Fibroblast of skin of left biceps (primary cell): ENCODE results near the gene MAPKAPK2.

Source experiments
- DNase-seq, 2 experiments: peaks; one replicate each; pipeline ENCODE4 v3.0.0-alpha.2; 2013; ENCODE audit warnings: low read depth in 2 of 2

The MAPKAPK2 gene

GRCh38 chr1:206683313-206683712, 1.4 kb upstream of the MAPKAPK2 start:
- DNase-seq, result no peak

- no peak for DNase-seq
Measured at GRCh38 chr1:206684003-206684402, 702 bp upstream of the MAPKAPK2 start.

GRCh38 chr1:206685334-206685768, 646 bp downstream of the MAPKAPK2 start:
- no peak for DNase-seq

GRCh38 chr1:206685769-206686477, 1.2 kb downstream of the MAPKAPK2 start:
- DNase-seq, result no peak

GRCh38 chr1:206686478-206687249, 2.0 kb downstream of the MAPKAPK2 start:
- DNase-seq, result no peak

- DNase-seq, result no peak
Measured at GRCh38 chr1:206687251-206687914, 2.7 kb downstream of the MAPKAPK2 start.

GRCh38 chr1:206687915-206688442, 3.3 kb downstream of the MAPKAPK2 start:
- no peak for DNase-seq

- no peak for DNase-seq
Measured at GRCh38 chr1:206690516-206690915, 5.8 kb downstream of the MAPKAPK2 start.

- DNase-seq, result no peak
Measured at GRCh38 chr1:206691604-206692003, 6.9 kb downstream of the MAPKAPK2 start.

GRCh38 chr1:206693029-206693428, 8.3 kb downstream of the MAPKAPK2 start:
- no peak for DNase-seq

- no peak for DNase-seq
Measured at GRCh38 chr1:206693592-206693991, 8.9 kb downstream of the MAPKAPK2 start.

GRCh38 chr1:206694171-206695124, 9.7 kb downstream of the MAPKAPK2 start:
- no peak for DNase-seq

- no peak for DNase-seq
Measured at GRCh38 chr1:206695733-206696132, 11.0 kb downstream of the MAPKAPK2 start.

- no peak for DNase-seq
Measured at GRCh38 chr1:206696812-206697585, 12.3 kb downstream of the MAPKAPK2 start.

- DNase-seq, result no peak
Measured at GRCh38 chr1:206698011-206698410, 13.3 kb downstream of the MAPKAPK2 start.

GRCh38 chr1:206699000-206699586, 14.4 kb downstream of the MAPKAPK2 start:
- DNase-seq, result no peak

- DNase-seq, result no peak
Measured at GRCh38 chr1:206699626-206700025, 14.9 kb downstream of the MAPKAPK2 start.

GRCh38 chr1:206700445-206701036, 15.8 kb downstream of the MAPKAPK2 start:
- no peak for DNase-seq

GRCh38 chr1:206702260-206702659, 17.6 kb downstream of the MAPKAPK2 start:
- DNase-seq, result no peak

- DNase-seq, result no peak
Measured at GRCh38 chr1:206702803-206703202, 18.1 kb downstream of the MAPKAPK2 start.
